Measurements from ENCODE around the gene YY1.
A peak's percentile ranks its signal among the peaks of the same experiment; 100 is the strongest.
"Not testable (repeated sequence)": the region's sequence is repeated elsewhere in the genome, so short reads cannot be mapped to it uniquely, and the experiment has no call there.

The YY1 gene

DNA sequence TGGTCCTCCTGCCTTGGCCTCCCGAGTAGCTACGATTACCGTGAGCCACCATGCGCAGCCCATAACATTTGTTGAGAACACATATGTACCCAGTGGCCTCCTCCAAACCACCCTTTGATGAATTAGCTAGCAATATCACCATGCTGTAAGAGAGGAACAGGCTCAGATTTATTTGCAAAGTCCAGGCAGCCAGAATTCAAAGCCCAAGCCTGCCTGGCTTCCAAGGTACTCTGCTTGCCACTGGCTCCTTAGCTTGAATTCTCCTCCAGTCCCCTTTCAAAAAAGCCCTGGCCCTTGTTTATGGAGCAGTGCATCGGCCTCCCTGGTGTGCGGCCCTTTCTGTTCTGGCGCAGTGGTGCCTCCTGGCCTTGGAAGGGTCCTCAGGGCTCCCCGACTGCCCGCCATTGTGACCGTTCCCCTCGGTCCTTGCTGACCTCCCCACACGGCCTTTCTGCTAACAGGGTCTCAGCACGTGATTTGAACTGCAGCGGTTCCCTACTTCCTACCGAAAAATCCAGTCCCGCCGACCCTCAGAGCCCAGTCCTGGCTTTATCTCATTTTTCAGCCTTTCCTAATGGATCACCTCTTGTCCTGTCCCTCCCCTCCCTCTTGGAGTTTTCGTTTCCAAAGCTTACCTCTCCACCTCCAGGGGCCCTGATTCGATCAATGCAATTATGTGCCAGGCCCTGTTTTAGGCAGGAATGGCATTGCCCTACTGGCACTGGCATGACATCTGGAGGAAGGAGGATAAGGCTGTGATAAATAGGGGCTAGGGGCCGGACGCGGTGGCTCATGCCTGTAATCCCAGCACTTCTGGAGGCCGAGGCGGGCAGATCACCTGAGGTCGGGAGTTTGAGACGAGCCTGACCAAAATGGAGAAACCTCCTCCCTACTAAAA lies 45.3 kb downstream of the YY1 start:
- DNase-seq (ENCODE audit: low spot score) = no peak

DNA sequence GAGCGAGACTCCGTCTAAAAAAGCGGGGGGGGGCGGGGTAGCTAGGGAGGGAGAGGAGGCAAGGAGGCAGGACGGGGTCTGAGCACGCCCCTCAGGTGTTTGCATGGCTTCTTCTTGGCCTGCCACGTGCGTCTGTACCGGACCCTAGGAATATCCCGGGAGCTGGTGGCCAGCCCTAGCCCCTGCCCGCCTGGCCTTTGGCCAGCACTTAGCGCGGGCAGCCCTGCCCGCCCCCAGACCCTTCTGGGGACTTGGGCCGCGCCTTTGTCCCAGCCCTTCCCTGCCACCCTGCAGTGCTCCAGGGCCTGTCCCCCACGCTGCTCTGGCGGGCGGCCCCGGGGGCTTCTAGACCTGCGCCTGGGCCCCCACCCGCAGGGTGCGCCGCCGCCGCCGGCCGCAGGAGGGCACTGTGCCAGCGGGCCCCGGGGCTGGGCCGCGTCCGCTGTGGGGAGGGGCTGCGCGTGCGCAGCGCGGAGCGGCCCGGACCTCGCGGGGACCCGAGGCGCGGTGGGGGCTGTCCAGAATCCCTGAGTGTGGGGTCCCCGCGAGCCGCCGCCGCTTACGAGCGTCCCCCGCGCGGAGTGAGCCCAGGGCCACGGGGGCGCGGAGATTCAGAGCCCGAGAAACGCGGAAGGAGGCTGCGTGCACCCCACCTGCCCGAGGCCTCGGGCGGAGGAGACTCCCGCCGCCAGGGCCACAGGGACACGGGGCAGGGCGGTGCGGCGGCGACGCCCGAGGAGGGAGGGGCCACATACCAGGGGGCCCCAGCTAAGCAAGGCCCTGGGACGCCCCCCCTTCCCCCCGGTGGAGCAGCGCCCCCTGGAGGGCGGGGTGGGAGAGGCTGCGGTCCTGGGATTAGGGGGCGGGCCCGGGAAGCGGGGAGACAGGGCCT lies 46.3 kb downstream of the YY1 start:
- peak; percentile 74 for DNase-seq (ENCODE audit: low spot score)

DNA sequence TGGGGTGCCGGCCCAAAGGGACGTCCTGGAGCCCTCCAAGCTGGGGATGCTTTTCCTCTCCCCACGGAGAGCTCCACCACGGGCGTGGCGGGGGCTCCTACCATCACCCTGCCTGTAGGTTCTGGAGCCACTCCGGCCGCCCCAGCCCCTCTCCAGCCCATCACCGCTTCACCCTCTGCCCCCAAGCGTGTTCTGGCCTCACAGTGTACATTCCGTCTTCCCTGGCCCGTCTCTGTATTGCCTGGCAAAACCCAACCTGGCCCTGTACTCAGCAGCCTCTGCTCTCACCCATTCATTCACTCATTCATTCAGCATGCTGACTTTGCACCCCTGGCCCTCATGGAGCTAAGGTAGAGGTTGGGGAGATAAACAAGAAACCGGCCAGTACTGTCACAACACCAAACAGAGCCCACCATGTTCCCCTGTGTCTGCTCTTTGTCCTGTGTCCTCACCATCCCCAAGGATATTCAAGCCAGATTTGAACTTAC lies 47.0 kb downstream of the YY1 start:
- DNase-seq (ENCODE audit: low spot score) = no peak

DNA sequence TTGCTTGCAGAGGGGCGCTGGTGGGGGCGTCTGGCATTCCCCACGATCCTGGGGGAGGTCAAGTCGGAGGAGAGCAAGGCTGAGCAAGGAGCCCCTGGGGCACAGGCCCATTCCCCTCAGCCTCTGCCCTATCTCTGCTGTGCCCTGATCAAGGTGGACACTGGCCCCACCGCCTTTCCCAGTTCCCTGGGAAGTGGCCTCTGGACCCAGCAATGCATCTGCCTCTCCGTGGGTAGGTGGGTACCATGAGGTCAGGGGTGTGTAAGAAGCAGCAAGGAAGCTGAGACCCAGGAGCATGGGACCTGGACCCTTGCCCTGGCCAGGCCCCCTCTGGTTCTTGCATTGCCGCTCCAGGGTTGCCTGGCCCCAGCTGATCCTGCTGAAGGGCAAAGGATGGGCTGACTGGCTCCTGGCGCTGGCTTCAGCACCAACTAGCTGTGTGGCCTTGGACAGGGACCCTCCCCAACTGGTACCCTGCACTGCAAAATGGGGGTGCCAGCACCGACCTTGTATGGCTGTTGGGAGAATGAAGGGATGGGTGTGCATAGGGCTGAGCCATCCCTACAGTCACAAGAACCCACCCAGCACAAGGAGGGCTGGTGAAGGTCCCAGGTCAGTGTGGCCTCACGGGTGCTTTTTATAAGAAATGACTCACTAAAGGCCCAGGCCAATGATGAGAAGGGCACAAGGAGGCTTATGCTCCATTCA lies 47.7 kb downstream of the YY1 start:
- no peak for DNase-seq (ENCODE audit: low spot score)

DNA sequence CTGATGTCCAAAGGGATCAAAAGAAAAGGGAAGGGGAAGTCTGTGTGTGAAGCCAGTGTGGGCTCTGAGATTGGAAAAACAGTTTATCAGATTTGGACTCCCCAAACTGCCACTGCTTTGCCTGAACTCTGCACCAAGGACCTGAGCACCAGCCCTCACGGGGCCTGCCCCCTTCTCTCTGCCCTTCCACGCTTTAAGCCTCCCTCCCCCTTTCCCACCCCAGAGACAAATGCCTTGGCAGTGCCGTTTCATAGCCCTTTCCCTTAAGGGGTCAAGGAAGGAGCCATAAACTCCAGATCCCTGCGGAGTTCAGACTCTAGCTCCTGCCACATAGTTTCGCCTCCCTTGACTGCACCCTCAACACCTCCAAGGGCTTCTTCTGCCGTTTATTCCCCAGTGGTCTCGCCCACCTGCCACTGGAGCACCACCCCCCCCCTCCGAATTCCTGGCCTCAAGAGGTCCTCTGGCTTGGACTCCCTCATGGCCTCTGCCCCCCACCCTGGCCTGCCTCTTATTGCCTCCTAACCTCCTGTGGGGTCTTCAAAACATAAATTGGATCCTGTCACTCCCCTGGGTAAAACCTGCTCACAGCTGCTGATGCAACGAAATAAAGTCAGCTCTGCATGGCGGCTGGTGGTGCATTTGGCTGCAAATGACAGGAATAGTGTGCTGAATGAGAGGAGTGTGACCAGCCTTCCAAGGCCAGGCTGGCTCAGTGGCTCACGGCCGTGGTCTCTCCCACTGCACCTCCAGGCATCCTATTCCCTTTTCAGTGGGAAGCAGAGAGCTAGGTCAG lies 48.5 kb downstream of the YY1 start:
- DNase-seq (ENCODE audit: low spot score) = no peak

DNA sequence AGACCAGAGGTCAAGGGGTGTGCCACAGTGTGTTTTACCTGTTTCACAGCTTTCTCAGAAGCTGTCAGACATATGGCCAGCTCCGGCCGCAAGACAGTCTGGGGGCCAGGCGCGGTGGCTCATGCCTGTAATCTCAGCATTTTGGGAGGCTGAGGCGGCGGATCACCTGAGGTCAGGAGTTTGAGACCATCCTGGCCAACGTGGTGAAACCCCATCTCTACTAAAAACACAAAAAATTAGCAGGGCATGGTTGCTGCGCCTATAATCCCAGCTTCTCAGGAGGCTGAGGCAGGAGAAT lies 49.0 kb downstream of the YY1 start:
- not testable (repeated sequence) for DNase-seq (ENCODE audit: low spot score)

DNA sequence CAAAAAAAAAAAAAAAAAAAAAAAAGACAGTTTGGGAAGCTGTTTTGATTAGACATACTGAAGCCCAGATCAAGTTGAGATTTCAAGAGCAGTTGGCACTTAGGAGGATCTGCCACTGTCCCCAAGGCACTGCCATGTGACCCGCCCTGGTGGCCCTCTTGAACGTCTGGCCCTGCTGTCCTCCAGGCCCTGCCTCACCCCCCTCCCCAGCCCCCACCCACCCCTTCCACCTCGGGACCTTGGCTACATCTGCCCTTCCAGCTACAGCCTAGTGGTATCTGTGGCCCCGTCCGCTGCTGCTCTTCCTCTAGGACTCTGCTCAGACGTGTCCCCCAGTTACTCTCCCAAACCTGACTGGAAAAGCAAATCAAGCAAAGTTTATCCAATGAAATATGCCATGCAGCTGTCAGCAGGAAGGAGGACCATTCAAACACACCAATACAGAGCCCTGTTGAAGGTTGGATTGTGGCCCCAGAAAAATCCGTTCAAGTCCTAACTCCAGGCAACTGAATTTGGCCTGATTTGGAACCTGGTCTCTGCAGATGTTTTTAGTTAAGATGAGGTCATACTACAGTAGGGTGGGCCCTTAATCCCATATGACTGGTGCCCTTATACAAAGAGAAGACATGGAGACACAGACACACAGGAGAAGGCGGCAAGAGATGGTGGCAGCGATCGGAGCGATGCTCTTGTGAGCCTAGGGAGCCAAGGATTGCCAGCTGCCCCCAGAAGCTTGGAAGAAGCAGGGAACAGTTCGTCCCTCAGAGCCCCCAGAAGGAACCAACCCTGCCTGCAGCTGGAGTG lies 49.6 kb downstream of the YY1 start:
- DNase-seq (ENCODE audit: low spot score) = no peak

DNA sequence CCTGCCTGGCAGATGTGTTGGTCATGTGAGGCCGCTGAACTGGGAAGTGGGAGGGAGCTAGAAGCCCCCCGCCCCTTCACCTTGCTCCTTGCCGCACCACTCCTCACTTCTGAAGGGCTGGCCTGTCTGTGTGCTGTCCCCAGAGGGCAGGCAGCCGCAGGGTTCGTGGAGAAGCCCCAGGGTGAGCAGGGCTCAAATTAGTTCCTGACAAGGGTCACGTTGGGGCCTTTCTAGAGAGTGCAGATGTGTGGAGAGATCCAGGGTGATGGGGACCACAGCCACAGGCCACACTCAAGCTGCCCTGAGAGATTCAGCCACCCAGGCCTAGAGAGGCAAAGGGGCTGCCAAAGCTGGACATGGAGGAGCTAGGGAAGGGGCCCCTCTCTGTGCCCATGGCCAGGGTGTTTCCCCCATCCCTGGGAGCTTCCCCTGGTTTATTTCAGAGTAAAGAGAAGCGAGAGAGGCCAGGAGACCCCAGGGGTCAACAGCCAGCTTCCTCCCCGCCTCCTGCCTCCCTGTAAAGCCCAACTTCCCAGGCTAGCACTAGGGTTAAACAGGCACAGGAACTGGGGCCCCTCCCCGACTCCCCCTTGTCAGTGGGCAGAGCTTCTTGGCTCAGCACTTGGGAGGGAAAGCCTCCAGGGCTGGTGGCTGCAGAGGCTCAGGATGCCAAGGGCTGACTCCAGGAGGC lies 51.1 kb downstream of the YY1 start:
- no peak for DNase-seq (ENCODE audit: low spot score)

DNA sequence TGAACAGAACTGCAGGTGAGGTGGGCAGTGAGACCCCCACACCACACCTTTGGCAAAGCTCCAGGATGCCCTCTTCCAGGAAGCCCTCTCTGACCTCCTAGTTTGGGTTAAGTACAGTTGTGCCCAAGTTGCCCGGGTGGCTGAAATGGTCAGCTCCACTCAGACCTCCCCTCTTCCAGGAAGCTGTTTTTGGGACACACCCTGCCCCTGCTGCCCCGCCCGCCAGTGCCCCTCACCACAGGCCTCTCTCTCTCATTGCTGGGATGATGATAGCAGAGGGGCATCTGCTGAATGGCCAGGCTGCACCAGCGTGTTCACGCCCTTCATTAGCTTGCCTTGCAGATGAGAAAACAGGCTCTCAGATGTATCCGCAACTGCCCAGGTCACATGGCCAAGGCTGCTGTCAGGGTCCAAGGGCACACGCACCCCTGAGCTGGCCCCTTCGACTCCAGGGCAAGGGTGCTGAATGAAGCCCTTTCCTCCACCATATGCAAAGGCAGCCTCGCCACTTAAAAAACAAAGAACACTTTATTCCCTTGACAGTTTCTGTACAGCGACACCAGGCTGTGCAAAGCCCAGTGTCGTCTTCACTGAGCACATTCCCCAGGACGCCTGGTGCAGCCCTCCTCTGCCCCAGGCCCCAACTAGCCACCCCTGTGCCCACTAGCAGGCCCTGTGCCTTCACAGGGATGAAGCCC lies 51.8 kb downstream of the YY1 start:
- no peak for DNase-seq (ENCODE audit: low spot score)

DNA sequence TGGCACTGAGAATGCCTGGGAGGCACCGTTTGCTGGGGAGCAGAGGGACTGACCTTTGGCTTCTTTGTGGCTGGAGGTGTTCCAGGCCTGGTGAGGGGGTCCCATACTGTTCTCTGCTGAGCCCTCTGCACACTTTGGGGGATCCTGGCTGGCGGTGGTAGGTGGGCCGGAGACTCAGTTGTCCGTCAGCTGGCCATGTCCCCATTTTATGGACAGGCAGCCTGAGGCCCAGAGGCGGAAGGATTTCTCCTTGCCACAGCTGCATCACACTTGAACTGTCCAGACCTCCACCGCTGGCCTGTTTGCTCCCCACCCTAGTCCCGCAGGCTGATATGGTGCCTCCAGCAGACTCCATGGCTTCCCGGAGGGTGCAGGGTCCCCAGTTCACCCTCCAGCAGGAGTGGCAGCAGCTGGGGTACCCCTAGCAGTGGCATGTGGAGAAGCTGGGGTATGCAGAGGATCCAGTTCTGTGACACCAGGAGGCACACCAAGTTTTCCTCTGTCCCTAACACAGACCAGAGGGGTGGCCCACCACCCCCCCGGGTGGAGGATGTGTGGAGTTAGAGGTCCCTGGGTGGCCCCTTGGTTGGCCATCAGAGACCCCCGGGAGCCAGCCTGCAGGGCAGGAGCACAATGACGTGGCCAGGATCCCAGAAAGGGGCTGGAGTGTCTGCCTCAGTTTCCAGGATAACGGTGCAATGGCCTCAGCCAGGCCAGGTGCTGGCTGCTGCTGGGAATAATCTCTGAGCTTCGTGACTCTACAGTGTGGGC lies 52.5 kb downstream of the YY1 start:
- no peak for DNase-seq (ENCODE audit: low spot score)

DNA sequence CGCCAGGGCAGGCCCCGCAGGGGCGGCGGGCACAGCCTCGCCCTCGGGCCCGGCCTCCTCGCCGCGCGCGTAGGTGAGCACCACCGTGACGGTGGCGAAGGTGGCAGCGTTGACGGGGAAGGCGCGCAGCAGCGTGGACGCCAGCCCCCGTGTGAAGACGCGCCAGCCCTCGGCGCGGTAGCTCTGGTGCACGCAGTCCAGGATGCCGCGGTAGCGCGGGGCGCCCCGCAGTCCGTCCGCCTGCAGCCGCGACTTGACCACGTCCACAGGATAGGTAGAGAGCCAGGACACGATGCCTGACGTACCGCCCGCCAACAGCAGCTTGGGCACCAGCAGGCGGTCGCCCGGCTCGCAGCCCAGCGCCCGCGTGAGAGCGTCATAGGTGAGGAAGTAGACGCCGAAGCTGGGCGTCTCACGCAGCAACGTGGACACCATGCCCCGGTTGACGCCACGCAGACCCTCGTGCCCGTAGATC lies 53.4 kb downstream of the YY1 start:
- DNase-seq (ENCODE audit: low spot score) = no peak

DNA sequence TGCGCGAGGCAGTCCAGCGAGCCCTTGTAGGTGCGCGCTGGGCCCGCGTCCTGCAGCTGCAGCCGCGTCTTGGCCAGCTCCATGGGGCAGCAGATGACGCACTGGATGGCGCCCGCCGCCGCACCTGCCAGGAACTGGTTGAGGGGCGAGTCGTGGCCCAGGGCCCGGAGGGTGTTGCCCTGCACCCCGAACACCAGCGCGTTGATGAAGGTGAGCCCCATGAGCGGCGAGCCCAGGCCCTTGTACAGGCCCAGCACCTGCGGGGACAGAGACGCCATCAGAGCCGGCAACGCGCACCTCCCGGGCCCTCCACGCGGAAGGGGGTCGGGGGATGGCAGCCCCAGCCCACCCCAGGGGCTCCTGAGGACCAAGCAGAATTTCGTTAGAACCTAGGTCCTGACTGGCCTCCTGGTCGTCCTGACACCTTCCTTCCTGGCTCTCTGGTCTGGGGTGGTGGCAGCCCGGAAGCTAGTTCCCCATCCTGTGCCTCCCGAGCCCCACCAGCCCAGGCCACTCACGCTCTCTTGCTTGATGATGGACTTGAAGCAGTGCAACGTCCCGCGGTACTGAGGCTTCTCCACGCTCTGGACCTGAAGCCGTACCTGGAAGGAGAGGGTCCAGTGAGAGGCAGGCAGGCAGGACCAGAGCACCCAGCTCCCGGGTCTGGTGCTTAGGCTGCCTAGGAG lies 54.0 kb downstream of the YY1 start:
- no peak for DNase-seq (ENCODE audit: low spot score)

DNA sequence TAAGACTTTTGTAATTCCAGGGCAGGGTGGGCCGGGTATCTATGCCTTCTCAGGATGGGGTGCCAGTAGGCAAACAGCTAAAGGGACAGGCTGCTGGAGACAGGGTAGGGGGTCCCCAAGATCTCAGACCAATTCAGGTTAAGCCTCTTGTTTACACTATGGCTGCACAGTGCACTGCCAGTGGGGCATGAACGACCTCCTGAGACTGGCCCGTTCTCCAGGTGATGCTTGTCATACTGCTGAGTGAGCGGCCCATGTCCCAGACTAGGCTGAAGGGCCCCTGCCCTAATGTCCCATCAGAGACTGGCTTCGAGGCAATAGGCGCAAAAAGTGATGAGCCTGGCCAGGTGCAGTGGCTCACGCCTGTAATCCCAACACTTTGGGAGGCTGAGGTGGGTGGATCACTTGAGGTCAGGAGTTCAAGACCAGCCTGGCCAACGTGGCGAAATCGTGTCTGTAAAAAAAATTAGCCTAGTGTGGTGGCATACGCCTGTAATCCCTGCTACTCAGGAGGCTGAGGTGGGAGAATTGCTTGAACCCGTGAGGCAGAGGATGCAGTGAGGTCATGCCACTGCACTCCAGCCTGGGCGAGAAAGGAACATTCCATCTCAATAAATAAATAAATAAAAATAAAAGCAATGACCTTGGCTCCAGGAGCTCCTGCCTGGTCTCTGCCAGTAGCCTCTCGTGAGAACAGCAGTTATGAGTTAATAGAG lies 54.7 kb downstream of the YY1 start:
- DNase-seq (ENCODE audit: low spot score) = no peak

DNA sequence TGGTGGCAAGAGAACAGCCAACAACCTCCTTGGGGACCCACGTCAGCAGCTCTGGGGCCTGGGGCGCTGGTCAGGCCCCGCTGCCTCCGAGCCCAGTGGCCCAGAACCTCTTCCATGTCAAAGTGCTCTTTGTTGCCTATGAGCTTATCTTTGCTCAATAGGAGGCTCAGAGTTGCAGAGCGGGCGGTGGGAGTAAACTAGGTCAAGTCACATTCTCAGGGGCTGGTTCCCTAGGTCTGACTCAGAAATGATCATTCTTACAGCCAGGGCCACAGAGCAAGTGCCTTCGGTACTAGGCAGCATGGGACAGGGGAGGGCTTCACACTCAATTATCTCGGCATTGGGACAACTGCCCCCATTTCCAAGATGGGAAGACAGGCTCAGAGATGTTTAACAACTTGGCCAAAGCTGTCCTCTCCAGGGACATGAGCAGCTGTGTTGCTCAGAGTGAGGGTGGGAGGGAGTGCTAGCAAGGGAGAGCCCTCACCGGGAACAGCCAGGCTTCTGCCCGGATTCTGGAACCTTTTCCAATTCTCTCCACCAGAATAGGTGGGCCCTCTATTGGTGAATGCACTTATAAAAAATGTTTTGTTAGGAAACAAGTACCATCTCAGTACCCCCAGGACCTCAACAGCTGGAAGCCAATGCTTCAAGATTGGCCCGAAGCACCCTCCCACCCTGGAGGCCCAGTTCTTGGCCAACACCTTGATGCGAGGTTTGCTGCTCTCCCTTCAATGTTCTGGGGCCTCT lies 55.4 kb downstream of the YY1 start:
- DNase-seq (ENCODE audit: low spot score) = no peak

DNA sequence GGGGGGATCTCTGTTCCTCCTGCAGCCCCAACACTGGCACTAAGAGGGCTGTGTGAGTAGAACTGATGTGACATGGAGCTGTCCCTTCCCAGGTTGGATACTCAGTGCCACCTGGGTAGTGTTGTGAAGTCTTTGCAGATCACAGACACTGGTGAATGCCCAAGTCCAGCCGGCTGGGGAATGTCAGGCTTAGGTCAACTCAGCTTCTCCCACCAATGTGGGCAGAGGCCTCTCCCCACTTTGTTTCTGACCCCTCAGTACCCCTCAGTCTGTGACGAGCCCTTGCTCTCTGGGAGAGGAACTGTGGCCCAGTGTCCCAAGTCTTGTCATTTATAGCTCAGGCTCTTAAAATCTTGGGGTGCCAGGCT lies 56.0 kb downstream of the YY1 start:
- no peak for DNase-seq (ENCODE audit: low spot score)

DNA sequence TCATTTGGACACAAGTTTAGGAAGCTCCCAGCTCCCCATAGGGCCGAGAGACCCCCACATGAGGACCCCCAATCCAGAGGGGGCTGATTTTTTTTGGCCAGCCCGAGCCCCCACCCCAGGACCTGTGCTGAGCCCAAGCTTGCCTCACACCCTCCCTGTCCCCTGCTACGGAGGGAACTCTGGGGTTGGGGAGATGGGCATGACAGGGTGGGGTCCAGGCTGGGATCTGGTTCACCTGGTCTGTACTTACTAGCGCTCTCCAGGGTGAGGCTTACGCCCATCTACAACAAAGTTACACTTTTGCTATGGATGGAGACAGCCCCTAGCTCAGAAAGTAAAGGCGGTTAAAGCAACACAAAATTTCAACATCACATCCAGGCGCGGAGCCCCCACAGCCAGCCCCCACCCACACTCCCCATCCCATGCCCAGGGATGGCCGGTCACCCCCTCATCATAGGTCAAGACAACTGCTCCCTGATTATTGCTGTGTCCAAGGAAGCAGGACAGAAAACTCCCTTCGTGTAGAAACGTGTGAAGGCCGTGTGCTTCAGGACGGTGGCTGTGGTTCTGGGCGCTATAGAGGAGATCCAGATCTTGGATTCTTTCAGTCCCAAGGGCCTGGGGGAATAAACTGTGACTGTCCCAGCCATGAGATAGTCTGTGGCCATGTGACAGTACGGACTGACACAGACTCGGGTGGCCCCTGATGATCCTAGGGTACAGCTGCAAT lies 56.6 kb downstream of the YY1 start:
- no peak for DNase-seq (ENCODE audit: low spot score)
